HG03135 (cell line): ENCODE results near the gene CCDC195.
A peak's percentile ranks its signal among the peaks of the same experiment; 100 is the strongest.

Experiments used
- ATAC-seq: cut with Tn5 transposase; IDR thresholded peaks from one replicate; pipeline ENCODE4 v1.9.1; 2021; ENCODE audit warnings: mild to moderate bottlenecking, moderate library complexity; ENCODE audit not compliant: unreplicated experiment

Gene CCDC195, protein sequence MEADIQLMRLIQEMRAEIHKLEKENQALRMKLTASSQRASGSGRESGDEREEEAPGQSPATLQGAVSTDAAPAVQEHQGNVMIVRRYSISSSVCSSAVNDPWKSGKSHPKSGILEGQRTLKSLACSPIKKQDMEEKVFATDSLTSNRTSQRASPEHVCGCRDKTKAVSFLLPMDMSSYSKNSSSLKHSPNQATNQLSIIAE

DNA sequence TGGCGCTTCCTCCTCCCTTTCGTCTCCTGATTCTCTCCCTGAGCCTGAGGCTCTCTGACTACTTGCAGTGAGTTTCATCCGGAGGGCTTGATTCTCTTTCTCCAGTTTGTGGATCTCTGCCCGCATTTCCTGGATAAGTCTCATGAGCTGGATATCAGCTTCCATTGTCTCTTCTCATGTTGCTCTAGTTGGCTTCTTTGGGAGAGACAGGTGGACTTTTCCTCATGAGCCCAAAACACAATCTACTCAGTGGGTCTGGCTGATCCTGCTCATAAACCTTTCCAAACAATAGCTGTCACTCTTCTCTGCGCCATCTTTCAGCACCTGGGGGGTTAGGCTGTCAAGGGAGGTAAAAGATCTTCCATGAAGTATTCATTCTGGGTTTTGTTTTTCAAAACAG lies at the start of gene CCDC195:
TSS of gene CCDC195 (minus strand) at position 165 of the 400 bp plus-strand sequence. CDS start at position 165, 0 bp downstream.
- ATAC-seq = no peak

DNA sequence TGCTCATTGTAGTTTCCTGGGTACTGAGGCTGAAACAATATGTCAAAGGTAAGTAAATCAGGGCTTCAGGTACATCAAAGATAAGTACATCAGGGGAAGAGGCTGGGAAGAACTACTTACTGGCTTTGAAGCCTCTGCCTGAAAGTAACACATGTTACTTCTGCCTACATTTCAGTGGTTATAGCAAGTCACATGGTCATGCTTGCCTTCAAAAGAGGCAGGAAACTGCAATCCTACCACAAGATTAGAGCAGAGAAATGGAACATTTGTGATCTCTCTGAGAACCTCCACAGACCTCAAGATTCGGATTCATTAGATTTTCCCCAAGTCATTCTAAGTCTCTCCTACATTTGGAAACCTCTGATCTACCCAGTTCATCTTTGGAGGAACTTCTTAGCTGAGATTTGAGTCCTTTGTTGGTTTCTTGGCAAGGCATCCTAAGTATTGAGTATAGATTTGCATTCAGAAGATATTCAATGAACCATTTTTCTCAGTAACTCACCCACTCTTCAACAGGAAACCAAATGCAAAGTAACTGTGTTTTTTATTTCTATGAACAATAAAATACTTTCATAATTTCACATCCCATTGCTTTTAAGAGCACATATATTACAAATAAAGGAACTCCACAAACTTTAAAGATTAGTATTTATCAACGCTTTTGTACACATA lies 48.5 kb upstream of the CCDC195 start:
- ATAC-seq = peak; percentile 79

DNA sequence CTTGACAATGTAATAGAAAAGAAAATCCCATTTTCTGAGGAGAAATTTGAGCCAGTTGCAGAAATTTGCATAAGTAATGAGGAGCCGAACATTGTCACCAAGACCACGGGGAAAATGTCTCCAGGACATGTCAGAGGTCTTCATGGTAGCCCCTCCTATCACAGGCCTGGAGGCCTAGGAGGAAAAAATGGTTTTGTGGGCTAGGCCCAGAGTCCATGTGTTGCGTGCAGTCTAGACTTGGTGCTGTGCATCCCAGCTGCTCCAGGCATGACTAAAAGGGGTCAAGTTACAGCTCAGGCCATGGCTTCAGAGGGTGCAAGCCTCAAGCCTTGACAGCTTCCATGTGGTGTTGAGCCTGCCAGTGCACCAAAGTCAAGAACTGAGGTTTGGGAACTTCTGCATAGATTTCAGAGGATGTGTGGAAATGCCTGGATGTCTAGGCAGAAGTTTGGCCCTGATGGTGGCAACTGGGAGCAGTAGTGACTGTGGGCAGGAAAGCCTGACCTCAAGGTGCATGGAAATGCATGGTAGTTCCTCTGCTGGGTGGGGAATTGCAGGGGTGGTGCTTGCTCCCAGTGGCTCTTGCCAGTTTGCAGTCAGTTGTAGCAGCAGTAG lies 41.9 kb upstream of the CCDC195 start:
- no peak for ATAC-seq

DNA sequence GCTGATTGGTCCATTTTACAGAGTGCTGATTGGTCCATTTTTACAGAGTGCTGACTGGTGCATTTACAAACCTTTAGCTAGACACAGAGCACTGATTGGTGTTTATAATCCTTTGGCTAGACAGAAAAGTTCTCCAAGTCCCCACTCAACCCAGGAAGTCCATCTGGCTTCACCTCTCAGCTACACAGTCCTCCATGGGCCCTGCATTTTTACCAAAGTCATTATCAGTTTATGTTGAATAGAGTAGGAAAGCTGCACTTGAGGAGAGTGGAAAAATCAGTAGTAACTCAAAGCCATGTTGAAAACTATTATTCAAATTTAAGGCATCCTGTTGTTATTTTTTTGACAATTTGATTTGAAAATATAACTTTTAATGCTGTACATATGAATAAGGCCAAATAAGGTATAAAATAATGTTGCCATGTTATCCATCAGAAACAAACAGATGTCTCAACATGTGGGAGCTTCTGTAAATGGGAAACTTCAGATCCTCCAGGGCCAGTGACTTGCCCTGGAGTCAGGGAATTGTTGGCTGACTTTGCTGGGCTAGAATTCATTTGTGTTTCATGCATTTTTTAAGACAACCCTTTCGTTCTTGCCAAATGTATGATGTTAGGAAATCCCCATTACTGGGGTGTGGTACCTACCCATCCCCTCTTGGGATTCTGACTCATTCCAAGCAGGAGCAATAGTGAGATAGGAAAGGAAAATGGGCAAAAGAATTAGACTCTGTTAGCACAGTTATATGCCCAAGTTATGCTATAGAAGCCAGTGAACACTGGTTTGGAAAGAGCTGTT lies 37.8 kb upstream of the CCDC195 start:
- no peak for ATAC-seq

DNA sequence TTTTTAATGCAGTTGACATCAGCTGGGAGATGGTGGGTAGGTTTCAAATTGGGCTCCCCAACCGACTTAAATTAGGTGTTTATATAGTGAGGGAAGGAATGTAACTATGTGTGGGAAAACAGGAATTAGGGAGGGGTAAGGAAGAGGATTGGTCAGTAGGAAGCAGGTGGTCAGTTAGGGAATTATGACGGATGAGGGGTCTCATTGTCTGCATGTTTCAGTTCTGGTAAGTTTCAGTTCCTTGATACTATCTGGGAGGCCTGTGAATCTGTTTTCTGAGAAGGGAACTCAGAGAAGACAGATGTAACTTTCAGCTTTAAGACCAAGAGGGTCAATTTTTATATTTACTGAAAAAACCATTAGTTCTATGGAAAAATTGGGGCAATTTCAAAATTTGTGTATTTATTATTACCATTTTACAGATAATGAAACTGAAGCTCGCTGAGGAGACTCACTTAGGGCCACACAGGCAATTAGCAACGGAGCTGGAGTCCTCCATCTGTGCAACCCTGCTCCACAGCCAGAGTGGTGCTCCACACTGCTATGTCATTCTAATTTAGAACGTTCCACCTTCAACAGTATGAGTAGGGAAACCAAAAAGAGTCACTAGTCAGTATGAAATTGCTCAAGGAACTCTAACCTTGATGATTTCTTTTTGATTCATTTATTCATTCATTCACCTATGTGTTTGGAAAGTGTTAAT lies 36.0 kb upstream of the CCDC195 start:
- ATAC-seq = peak; percentile 57

DNA sequence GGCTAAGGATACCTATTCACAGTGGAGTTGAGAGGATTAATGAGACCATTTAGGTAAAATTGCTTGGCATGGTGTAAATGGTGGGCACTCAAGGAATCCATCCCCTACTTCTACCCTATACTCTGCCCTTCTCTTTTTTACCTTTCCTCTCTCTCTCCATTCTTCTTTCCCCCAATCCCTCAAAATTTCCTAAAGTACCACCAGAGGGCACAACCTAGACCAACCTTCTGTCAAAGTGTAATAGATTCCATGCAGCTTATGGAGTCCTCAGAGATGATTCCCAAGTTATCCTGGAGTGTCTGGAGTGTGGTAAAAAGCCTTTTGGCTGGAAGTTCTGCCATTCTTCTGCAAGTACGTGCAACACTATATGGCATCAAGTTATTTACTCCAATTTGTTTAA lies 33.0 kb upstream of the CCDC195 start:
- ATAC-seq = no peak

DNA sequence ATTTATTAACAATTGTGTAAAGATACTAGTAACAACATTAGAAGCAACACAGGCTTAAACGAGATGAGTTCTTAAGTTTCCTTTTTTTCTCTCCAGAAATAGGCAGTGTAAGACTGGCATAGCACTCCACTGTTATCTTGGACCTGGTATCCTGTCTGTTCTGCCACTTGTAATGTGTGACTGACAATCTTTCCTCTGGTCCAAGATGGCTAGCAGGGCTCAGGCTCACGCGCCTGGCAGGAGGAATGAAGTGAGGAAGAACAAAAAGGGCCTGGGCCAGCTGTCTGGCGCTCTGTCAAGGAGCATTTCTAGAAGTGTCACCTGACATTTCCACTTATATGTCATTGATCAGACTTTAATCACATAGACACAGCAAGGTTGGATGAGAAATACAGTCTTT lies 31.6 kb upstream of the CCDC195 start:
- no peak for ATAC-seq

DNA sequence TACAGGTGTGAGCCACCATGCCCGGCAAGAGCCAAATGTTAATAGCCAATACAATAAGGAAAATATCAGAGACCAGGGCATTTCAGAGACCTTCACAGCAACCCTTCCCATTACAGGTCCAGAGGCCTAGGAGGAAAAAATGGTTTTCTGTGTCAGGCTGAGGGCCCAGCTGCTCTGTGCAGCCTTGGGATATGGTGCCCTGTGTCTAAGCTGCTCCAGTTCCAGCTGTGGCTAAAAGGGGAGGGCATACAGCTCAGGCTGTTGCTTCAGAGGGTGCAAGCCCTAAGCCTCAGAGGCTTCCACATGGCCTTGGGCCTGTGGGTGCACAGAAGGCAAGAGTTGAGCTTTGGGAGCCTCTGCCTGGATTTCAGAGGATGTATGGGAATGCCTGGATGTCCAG lies 20.1 kb upstream of the CCDC195 start:
- ATAC-seq = no peak

DNA sequence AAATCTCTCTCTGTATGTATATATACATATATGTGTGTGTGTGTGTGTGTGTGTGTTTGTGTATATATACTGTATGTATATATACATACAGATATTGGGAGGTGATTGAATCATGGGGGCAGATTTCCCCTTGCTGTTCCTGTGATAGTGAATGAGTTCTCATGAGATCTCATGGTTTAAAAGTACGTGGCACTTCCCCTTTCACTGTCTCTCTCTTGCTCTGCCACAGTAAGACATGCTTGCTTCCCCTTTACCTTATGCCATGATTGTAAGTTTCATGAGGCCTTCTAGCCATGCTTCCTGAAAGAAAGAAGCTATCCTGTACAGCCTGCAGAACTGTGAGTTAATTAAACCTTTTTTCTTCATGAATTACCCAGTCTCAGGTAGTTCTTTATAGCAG lies 18.8 kb upstream of the CCDC195 start:
- no peak for ATAC-seq

DNA sequence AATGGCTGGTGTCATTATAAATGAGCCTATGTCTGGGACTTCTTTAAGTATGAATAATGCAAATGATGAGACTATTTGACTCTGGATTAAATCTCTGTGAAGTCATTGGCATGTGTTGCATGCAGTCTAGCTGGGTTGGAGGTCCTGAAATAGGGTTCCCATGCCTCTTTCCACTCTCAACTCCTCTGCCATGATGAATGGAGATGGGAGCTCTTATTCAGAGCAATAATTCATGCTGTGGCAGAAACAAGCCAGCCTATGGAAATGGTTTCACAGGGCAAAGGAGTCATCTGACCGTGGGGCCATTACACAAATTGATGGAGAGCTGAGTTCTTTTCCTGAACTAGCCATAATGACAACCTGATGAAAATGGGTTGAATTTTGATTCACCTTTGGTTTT lies 15.5 kb upstream of the CCDC195 start:
- no peak for ATAC-seq

DNA sequence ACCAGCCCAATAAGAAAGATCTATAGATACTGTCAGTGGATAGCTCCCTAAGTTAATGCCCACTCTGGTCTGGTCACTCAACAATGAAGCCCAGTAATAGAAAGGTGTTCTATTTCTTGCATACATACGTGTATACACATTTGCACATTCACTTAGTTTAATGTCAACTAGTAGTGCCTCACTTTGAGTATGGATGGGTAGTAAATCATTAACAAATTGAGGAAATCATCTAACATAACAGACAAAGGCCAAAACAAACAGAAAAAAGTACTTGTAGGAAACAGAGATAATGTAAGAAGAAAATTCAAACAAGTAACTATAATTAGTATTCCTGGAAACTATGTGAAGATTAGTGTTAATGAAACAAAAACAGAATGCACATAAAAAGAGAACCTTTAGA lies 13.3 kb upstream of the CCDC195 start:
- ATAC-seq = no peak

DNA sequence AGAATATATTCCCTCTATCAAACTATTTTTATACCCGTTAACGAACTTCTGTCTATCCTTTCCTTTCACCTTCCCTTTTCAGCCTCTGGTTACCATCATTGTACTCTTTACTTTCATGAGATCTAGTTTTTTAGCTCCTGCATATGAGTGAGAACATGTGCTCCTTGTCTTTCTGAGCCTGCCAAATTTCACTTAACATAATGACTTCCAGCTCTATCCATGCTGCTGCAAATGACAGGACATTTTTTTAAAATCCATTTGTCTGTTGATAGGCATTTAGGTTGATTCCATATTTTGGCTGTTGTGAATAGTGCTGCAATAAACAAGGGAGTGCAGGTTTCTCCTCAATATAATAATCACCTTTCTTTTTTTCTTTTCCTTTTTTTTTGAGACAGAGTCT lies 8.2 kb upstream of the CCDC195 start:
- no peak for ATAC-seq

DNA sequence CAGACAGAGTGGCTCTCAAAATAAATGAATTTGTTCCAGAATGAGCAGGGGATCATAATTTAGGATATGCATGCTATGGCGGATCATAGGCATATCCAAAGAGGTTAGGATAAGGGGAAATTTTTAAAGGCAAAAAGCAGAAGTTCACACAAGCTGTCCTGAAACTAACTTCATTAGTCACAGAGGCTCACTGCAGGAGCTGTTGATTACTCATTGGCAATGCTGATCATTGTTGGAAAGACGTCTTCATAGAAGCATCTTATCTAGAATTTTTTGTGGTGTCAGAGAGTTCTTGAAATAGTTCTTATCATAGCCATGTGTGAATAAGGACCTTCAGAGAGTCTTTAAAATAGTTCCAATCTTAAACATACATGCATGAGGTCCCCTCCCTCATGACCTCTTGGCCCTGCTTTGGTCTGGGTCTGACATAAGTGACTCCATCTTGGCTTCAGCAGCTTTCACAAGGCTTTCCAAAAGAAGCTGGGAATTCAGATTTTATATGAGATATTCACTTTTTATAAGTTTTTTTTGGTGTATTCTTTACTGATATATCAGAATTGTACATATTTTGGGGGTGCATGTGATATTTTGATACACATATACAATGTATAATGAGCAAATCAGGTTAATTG lies 7.5 kb upstream of the CCDC195 start:
- no peak for ATAC-seq

DNA sequence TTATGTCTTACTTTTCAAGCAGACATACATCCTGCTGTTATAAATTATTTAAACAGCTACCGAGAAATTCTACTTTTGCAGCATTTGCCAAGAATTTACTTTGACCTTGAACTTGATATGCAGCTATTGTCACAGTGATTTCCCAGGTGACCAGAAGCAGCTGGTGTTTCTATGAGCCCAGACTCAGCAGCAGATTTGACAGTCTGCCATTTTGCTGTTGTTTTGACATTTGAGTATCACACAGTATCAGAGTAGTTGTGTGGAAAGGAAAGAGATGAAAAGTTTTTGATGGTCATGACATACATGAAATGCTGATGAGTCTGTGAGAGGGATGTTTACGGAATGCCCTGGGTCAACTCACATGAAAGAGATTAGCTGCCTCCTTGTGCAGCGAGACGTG lies 6.6 kb upstream of the CCDC195 start:
- ATAC-seq = no peak

DNA sequence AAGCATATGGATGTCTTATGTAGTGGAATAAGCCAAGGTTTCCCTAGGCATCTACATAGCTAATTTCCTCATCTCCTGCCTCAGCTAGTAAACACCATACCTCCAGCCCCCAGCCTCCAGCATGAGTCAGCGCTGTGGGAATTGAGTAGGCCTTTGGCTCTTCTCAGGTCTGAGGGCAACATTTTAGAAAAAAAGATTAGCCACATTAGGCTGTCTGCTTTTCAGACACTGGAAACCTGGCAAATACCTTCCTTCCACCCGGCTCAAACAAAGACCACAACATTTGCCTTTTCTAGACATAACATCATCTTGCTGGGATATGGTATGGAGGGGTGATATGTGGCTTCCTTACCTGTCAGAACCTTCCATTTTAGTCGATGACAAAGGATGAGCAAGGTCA lies 6.1 kb upstream of the CCDC195 start:
- no peak for ATAC-seq

DNA sequence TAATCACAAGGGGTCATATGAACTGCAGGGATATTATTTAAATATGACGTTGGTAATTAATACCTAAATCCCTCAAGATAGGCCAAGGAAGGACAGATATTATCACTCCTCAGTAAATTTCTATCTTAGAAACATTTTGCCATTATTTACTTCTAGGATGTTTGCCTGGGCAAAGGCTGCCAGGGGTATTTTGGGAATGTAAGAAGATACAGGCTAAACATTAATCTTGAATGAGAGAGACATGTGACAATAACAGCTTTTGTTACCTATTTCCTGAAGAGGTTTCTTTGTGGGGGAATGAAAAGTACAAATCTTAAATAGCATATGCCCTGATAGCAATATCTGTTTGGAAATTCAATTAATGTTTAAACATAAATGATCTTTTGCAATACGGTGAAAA lies 756 bp upstream of the CCDC195 start:
- ATAC-seq = no peak

DNA sequence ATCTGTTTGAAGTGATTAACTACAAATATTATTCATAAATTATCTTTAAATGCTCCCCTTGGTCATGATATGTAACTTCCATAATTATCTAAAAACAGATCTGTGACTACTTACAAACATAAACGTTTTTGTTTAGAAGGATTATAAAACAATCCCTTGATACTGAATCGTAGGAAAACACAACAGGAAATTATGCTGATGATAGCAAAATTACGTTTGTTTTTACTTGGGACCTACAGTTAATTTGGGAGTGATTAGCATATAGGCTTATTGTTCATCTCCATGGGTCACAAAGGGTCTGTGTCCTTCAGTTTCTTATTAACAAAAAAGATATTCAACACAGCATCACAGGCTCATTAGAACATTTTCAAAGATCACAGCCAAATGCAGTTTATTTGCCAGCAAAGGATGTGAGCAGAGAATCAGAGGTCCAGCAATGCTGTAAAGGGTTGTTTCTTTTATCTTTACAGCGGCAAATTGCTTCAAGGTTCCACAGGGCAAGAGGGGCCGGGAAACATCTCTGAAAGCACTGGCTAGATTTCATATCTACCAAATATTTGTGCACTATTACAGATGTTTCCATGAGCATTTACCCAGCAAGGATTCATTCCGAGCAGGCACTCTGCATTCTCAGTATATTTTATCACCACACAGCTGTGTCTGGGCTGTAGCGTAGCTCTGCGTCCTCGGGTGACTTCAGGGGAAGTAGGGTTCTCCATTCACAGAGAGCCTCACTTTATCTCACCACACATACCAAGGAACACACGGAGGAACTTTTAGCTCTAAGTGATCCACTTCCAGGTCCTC lies 4.1 kb downstream of the CCDC195 start:
- ATAC-seq = no peak

DNA sequence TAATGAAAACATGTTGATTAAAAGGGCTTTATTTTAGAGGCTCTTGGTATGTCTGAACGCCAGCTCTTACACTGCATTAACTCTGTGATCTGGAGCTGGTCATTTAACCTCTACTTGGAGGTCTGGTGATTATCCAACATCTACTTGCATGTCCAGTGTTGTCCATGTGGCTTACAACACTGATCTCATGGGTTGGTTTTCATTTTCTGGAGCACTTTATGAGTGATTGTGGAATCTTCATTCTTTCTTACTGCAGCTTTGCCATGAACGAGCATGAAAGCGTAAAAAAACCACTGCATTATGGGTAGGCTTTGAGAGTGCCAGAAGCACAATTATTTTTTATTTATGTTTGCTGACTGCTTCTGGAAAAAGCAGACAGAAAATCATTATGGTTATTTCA lies 4.8 kb downstream of the CCDC195 start:
- ATAC-seq = no peak

DNA sequence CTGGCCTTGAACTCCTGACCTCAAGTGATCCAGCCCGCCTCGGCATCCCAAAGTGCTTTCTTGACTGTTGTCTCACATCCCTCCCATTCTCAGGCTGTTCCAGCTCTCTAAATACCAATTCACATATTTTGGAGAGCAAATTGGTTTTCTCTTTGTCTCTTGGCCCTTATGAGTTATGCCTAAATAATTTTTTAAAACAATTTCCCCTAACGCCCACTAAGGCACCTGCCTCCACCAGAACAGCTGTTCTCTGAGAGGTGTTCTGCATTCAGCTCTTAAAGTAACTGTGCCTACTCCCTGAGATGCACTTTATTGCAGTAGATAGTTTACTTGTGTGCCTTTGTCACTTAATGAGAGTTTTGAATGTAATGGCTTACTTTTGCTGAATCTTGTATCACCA lies 6.9 kb downstream of the CCDC195 start:
- no peak for ATAC-seq

DNA sequence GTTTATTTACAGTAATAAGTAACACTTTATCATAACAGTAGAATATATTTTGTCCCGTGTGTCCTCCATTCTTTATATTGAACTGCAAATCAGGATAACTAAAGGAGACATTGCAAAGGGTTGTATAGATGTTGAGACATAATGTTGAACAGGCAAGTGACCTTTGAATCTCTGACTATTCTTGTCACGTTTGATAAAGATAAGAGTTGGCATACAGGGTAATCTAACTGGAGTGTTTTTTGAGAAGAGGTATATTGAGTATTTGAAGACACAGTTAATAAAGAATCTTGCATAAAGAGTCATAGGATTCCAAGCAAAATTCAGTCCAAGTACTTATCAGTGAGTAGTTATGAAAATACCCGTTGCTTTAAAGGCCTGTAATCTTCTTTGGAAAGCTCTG lies 21.7 kb downstream of the CCDC195 start:
- ATAC-seq = no peak
